GM13977 (cell line): ENCODE results near the gene LGALS9B.
"Not testable (repeated sequence)": the region's sequence is repeated elsewhere in the genome, so short reads cannot be mapped to it uniquely, and the experiment has no call there.

Experiments
- DNase-seq: peaks from one replicate; pipeline ENCODE4 v3.0.0; 2012; ENCODE audit warnings: low spot score
- in situ Hi-C: fragments of 300-500 bp; cut with MboI; formaldehyde crosslinking; loops from one replicate; pipeline ENCODE4 v1.12.0; 2022; ENCODE audit warnings: low sequenced_read_pairs, low pct_unique_long_range_greater_than_20kb, mixed read lengths, inconsistent platforms; ENCODE audit not compliant: unreplicated experiment

Gene LGALS9B

GRCh38 chr17:20467447-20467846 is at the start of gene LGALS9B:
TSS of gene LGALS9B (minus strand) at chr17:20467539. CDS start at chr17:20467470, 69 bp downstream.
- DNase-seq, in situ Hi-C loops: not testable (repeated sequence)

- in situ Hi-C loops, DNase-seq: not testable (repeated sequence)
Observed at GRCh38 chr17:20516986-20517385, 49.6 kb upstream of the LGALS9B start.

- DNase-seq, in situ Hi-C loops: not testable (repeated sequence)
Observed at GRCh38 chr17:20515099-20515498, 47.8 kb upstream of the LGALS9B start.

- DNase-seq, in situ Hi-C loops: not testable (repeated sequence)
Observed at GRCh38 chr17:20513539-20513938, 46.2 kb upstream of the LGALS9B start.

GRCh38 chr17:20512378-20512777 is 45.0 kb upstream of the LGALS9B start:
- in situ Hi-C loops, DNase-seq: not testable (repeated sequence)

GRCh38 chr17:20511778-20512177 is 44.4 kb upstream of the LGALS9B start:
- in situ Hi-C loops, DNase-seq: not testable (repeated sequence)

GRCh38 chr17:20505333-20505732 is 38.0 kb upstream of the LGALS9B start:
- in situ Hi-C loops, DNase-seq: not testable (repeated sequence)

GRCh38 chr17:20504388-20505066 is 37.2 kb upstream of the LGALS9B start:
- DNase-seq, in situ Hi-C loops: not testable (repeated sequence)

- DNase-seq, in situ Hi-C loops: not testable (repeated sequence)
Observed at GRCh38 chr17:20501896-20502295, 34.6 kb upstream of the LGALS9B start.

GRCh38 chr17:20500346-20500745 is 33.0 kb upstream of the LGALS9B start:
- DNase-seq, in situ Hi-C loops: not testable (repeated sequence)

GRCh38 chr17:20495420-20495819 is 28.1 kb upstream of the LGALS9B start:
- DNase-seq, in situ Hi-C loops: not testable (repeated sequence)

- DNase-seq, in situ Hi-C loops: not testable (repeated sequence)
Observed at GRCh38 chr17:20494735-20495134, 27.4 kb upstream of the LGALS9B start.

GRCh38 chr17:20494147-20494546 is 26.8 kb upstream of the LGALS9B start:
- in situ Hi-C loops, DNase-seq: not testable (repeated sequence)

GRCh38 chr17:20492971-20493370 is 25.6 kb upstream of the LGALS9B start:
- in situ Hi-C loops, DNase-seq: not testable (repeated sequence)

- not testable (repeated sequence) for DNase-seq
Observed at GRCh38 chr17:20492099-20492498, 24.8 kb upstream of the LGALS9B start.

GRCh38 chr17:20484930-20485329 is 17.6 kb upstream of the LGALS9B start:
- DNase-seq, in situ Hi-C loops: not testable (repeated sequence)

More at GRCh38 chr17:20492099-20492498, 24.8 kb upstream of the LGALS9B start:
- in situ Hi-C loops: not testable (repeated sequence)

GRCh38 chr17:20479889-20480591 is 12.7 kb upstream of the LGALS9B start:
- DNase-seq, in situ Hi-C loops: not testable (repeated sequence)

GRCh38 chr17:20477398-20478071 is 10.2 kb upstream of the LGALS9B start:
- in situ Hi-C loops: not testable (repeated sequence)

More at GRCh38 chr17:20477398-20478071, 10.2 kb upstream of the LGALS9B start:
- DNase-seq: not testable (repeated sequence)
